Psoas muscle (tissue), 8 donors: ENCODE data around the gene KCNAB1. TPM values are rescaled to one million over a fixed set of nuclear protein-coding genes. Genes with fewer than 3 reads are reported as not detected.

Experiments
- ATAC-seq, 4 donors: fragments of 200-7000 bp; cut with Tn5 transposase; one replicate each; pipeline ENCODE4 v1.9.1; 2020; ENCODE audit warnings: moderate library complexity in 3 of 4, mild to moderate bottlenecking in 2 of 4
- DNase-seq, 2 donors: peaks; one replicate each; pipeline ENCODE4 v3.0.0-alpha.2; 2020
- H3K27ac ChIP-seq: fragments of 200-600 bp; one replicate; pipeline ENCODE4 v1.8.0; 2022
- H3K27me3 ChIP-seq, 3 donors: fragments of 200-600 bp in 1 of 3; one replicate each; pipeline versions ENCODE4 v1.6.1 to v1.8.0; 2013 to 2022; ENCODE audit warnings: low read length in 2 of 3, mild to moderate bottlenecking in 2 of 3, moderate library complexity in 1 of 3; ENCODE audit not compliant: insufficient read depth in 3 of 3
- H3K36me3 ChIP-seq, 2 donors: fragments of 200-600 bp in 1 of 2; one replicate each; pipeline versions ENCODE4 v1.6.1 to v1.8.0; 2013 to 2022; ENCODE audit warnings: low read depth in 1 of 2, mild to moderate bottlenecking in 1 of 2, moderate library complexity in 1 of 2; ENCODE audit not compliant: insufficient read depth in 1 of 2
- H3K4me1 ChIP-seq: fragments of 200-600 bp; one replicate; pipeline ENCODE4 v1.8.0; 2022
- H3K4me3 ChIP-seq: fragments of 200-600 bp; one replicate; pipeline ENCODE4 v1.8.0; 2022; ENCODE audit warnings: mild to moderate bottlenecking
- H3K9me3 ChIP-seq: fragments of 200-600 bp; one replicate; pipeline ENCODE4 v1.8.0; 2022
- CTCF ChIP-seq: fragments of 200-600 bp; IDR thresholded peaks from one replicate; pipeline ENCODE4 v1.8.0; 2022; ENCODE audit warnings: antibody characterized with exemption
- WGBS, 3 donors: extraction: QIAGEN DNeasy Blood & Tissue Kit; methylation state at CpG; one replicate each; pipeline versions ENCODE4 v1.1.6 to v1.1.7; 2013; 5-methylcytosine and 5-hydroxymethylcytosine counted together
- intact Hi-C, 2 donors: fragments of 100-400 bp; cut with DNase I; formaldehyde crosslinking; loops; one replicate each; pipeline versions ENCODE4 v1.11.0 to v1.14.2; 2022
- polyA plus RNA-seq, 3 donors: library from polyadenylated mRNA; stranded (reverse); fragments of 200-250 nt; gene quantifications; one replicate each; pipeline ENCODE4 v1.2.3, GENCODE V29; 2013
- total RNA-seq, 4 donors: library from RNA; stranded (reverse); fragmentation: NEBNext Ultra II Directional in 2 of 4; extraction: Animal tissue kit (Norgen Biotek cat#: 25700) in 2 of 4; gene quantifications; one replicate each; pipeline versions ENCODE4 v1.2.1 to v1.2.4, GENCODE V29; 2021 to 2023
- donor health status: healthy with polysubstance abuse.
- donor health status: DM: no; HTN: no; CAD: no; lungs with moderate emphysema.
- donor health status: Bipolar disorder and iron deficiency.
- donor health status: healthy.
- donor health status: DM: yes; HTN: yes; CAD: no.
- donor health status: DM: no; HTN: no; CAD: no.
- donor health status: DM: no; HTN: no; CAD: no.
- donor health status: DM: yes; HTN: yes; CAD: no.

The KCNAB1 gene
- total and polyA plus RNA-seq, 7 donors, result 0.66 to 3.1 (median 0.91) TPM

- no peak overlapping the region for H3K4me3 ChIP-seq
- no peaks in the 10 kb centered on the region for H3K27me3 ChIP-seq
- ATAC-seq (no peak), DNase-seq (no peak)
- no peaks in the 10 kb centered on the region for H3K36me3 ChIP-seq
- no peak for TF ChIP-seq CTCF
- H3K9me3 ChIP-seq, result no peaks in the 10 kb centered on the region
- no peak overlapping the region for H3K27ac ChIP-seq
- WGBS, 3 donors, result 32 to 62% (median 40%) methylated on average over 6 of the region's 6 CpGs
- H3K4me1 ChIP-seq, result no peaks in the 10 kb centered on the region
- intact Hi-C loops, result no loop called here
Measured at GRCh38 chr3:156383441-156384025, 263.2 kb downstream of the KCNAB1 start.

- Histone ChIP-seq H3K36me3 (no peaks in the 10 kb centered on the region), H3K4me3 (no peak overlapping the region), H3K9me3 (no peaks in the 10 kb centered on the region), H3K4me1 (no peaks in the 10 kb centered on the region), H3K27ac (no peak overlapping the region), H3K27me3 (no peaks in the 10 kb centered on the region)
- intact Hi-C loops, result no loop called here
- TF ChIP-seq CTCF, result no peak
- ATAC-seq (no peak), DNase-seq (no peak)
- WGBS, 3 donors, result 25 to 34% (median 32%) methylated on average over 6 of the region's 6 CpGs
Measured at GRCh38 chr3:156388497-156389448, 268.4 kb downstream of the KCNAB1 start.

- no peaks in the 10 kb centered on the region for H3K27me3 ChIP-seq
- intact Hi-C loops, result no loop called here
- H3K4me3 ChIP-seq, result no peak overlapping the region
- no peaks in the 10 kb centered on the region for H3K4me1 ChIP-seq
- DNase-seq, result no peak
- no peaks in the 10 kb centered on the region for H3K9me3 ChIP-seq
- H3K27ac ChIP-seq, result no peak overlapping the region
- ATAC-seq, result no peak
- no peaks in the 10 kb centered on the region for H3K36me3 ChIP-seq
- no peak for TF ChIP-seq CTCF
- 39 to 53% (median 43%) methylated on average over 3 of the region's 3 CpGs for WGBS, 3 donors
Measured at GRCh38 chr3:156389449-156389950, 269.1 kb downstream of the KCNAB1 start.

- ATAC-seq (no peak), DNase-seq (no peak)
- no peaks in the 10 kb centered on the region for H3K36me3 ChIP-seq
- no peak for TF ChIP-seq CTCF
- H3K9me3 ChIP-seq, result no peaks in the 10 kb centered on the region
- no peak overlapping the region for H3K27ac ChIP-seq
- no peak overlapping the region for H3K4me3 ChIP-seq
- WGBS, 3 donors, result 92% methylated on average over 4 of the region's 4 CpGs
- intact Hi-C loops, result no loop called here
- no peaks in the 10 kb centered on the region for H3K4me1 ChIP-seq
- no peaks in the 10 kb centered on the region for H3K27me3 ChIP-seq
Measured at GRCh38 chr3:156390846-156391245, 270.5 kb downstream of the KCNAB1 start.
